ENCODE measurements around the gene GALNT13.

GALNT13 gene

DNA sequence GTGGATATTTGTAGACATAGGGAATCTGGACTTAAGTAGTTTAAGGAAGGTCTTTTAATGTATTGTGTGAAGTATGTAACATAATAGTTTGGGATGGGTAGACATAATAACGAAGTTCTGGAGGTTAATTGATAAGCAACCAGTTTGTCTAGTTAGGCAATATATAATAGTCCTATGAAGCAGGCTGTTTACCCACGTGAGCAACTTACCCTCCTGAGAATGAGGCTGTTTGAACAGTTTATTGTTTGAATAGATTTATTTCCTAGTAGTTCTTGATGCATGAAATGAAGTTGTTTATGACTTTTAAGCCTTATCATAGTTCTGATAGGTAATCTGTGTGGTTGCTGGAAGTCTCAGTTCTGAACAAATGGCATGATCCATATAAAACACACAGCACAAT is 361.5 kb downstream of the GALNT13 start:
- Histone ChIP-seq H3K4me1 (no peaks in the 10 kb centered on the region), H3K36me3 (no peaks in the 10 kb centered on the region), H3K9me3 (no peaks in the 10 kb centered on the region), H3K4me3 (ENCODE audit: low read depth, low read length) (no peak overlapping the region), H3K27me3 (no peaks in the 10 kb centered on the region)
- DNase-seq, result no peak
- TF ChIP-seq, protein P1, sequence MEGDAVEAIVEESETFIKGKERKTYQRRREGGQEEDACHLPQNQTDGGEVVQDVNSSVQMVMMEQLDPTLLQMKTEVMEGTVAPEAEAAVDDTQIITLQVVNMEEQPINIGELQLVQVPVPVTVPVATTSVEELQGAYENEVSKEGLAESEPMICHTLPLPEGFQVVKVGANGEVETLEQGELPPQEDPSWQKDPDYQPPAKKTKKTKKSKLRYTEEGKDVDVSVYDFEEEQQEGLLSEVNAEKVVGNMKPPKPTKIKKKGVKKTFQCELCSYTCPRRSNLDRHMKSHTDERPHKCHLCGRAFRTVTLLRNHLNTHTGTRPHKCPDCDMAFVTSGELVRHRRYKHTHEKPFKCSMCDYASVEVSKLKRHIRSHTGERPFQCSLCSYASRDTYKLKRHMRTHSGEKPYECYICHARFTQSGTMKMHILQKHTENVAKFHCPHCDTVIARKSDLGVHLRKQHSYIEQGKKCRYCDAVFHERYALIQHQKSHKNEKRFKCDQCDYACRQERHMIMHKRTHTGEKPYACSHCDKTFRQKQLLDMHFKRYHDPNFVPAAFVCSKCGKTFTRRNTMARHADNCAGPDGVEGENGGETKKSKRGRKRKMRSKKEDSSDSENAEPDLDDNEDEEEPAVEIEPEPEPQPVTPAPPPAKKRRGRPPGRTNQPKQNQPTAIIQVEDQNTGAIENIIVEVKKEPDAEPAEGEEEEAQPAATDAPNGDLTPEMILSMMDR (IDR thresholded peaks at IDR 0.05; ENCODE audit: low read depth, low read length), result no peak

DNA sequence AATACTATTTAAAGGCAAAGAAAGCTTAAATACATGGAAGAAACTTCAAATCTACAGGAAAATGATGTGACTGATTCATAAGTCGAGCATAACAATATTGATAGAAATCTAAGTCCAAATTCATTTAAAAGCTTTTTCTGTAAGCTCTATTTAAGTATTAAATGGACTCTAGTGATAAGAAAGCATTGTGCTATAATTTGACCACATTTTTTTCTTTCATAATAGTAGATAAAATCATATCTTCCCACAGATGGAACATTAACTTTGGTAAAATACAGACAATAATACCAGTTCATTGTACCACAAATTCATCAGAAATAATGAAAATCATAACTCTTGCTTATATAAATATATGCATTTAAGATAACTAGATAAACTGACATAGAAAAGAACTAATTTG is 366.5 kb downstream of the GALNT13 start:
- Histone ChIP-seq H3K36me3 (no peaks in the 10 kb centered on the region), H3K4me1 (no peaks in the 10 kb centered on the region), H3K4me3 (ENCODE audit: low read depth, low read length) (no peak overlapping the region), H3K9me3 (no peaks in the 10 kb centered on the region), H3K27me3 (no peaks in the 10 kb centered on the region)
- TF ChIP-seq, protein P1 (IDR thresholded peaks at IDR 0.05; ENCODE audit: low read depth, low read length), result no peak
- DNase-seq, result no peak

DNA sequence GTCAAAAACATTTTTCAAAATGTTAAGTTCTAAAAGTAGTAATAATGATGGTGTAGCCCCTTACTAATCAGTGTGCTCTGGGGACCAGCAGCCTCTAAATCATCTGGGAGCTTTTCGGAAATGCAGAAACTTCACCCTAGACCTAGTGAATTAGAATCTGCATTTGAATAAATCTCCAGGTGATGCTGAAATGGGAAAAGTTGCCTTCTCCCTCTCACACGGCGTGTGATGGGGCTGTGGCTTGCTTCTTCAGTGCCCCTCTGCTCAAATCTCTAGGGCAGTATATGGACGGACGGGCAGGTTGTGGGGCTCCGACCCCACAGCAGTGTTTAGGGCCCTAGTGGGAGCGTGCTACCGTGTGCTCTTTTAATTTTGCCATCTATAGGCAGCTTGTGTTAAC is 368.6 kb downstream of the GALNT13 start:
- Histone ChIP-seq H3K36me3 (no peaks in the 10 kb centered on the region), H3K4me3 (ENCODE audit: low read depth, low read length) (no peak overlapping the region), H3K9me3 (no peaks in the 10 kb centered on the region), H3K4me1 (no peaks in the 10 kb centered on the region), H3K27me3 (no peaks in the 10 kb centered on the region)
- TF ChIP-seq, protein P1 (IDR thresholded peaks at IDR 0.05; ENCODE audit: low read depth, low read length), result no peak
- no peak for DNase-seq

DNA sequence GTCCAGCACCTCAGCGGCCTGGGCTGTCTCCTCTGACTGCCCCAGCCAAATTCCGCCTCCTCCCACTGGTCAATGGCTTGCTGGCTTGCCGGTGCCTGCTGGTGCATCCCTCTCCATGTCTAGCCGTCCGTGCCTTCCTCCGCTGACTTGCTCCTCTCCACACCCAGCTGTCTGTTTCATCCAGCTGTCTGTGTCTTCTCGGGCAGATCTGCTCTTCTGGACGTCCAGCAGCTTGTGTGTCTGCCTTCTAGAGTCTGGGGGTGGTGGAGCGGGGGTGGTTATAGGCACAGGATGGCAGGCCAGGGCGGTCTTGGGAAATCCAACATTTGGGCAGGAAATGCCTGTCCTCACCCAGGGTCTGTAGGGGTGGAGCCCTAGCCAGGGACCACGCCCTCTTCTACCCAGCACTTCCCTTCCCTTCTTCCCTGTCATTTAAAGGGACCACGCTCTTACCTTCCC is 369.2 kb downstream of the GALNT13 start:
- TF ChIP-seq, protein P1 (IDR thresholded peaks at IDR 0.05; ENCODE audit: low read depth, low read length), result no peak
- no peaks in the 10 kb centered on the region for H3K4me1 ChIP-seq
- no peaks in the 10 kb centered on the region for H3K36me3 ChIP-seq
- no peak overlapping the region for H3K4me3 ChIP-seq (ENCODE audit: low read depth, low read length)
- H3K27me3 ChIP-seq, result no peaks in the 10 kb centered on the region
- no peak for DNase-seq
- H3K9me3 ChIP-seq, result no peaks in the 10 kb centered on the region

DNA sequence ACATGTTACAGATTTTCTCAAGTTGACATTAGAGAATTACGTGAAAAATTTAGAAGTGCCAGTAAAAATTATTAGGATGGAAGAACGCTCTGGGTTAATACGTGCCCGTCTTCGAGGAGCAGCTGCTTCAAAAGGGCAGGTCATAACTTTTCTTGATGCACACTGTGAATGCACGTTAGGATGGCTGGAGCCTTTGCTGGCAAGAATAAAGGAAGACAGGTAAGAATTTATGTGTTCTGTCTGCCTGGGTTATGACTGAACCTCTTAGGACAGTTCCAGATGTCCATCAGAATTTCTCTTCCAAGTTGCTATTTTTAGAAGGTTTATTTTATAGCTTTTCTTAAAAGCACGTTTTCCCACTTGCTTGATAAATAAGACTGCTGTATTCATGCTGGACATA is 371.0 kb downstream of the GALNT13 start:
- H3K4me1 ChIP-seq, result no peaks in the 10 kb centered on the region
- no peaks in the 10 kb centered on the region for H3K9me3 ChIP-seq
- no peak overlapping the region for H3K4me3 ChIP-seq (ENCODE audit: low read depth, low read length)

DNA sequence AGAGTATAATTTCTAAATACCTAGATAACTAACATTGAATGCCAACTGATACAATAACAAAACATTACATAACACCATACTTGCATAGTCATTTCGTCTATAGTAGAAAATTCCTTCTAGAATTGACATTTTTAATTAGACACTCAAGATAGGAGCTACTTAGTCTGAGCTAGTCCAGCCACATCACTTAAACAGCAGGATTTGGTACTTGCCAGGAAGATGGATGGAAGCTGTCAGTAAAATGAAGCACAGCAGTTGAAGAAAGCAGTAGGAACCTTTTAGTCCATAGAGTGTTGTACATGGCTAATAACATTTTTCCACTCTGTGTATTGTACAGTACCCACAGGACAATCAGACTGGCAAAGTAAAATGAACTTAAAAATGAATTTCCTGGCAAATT is 372.0 kb downstream of the GALNT13 start:
- Histone ChIP-seq H3K4me1 (no peaks in the 10 kb centered on the region), H3K36me3 (no peaks in the 10 kb centered on the region), H3K4me3 (ENCODE audit: low read depth, low read length) (no peak overlapping the region), H3K27me3 (no peaks in the 10 kb centered on the region), H3K9me3 (no peaks in the 10 kb centered on the region)
- TF ChIP-seq, protein P1 (IDR thresholded peaks at IDR 0.05; ENCODE audit: low read depth, low read length), result no peak
- DNase-seq, result no peak

More for the DNA sequence above, 371.0 kb downstream of the GALNT13 start:
- no peak for DNase-seq
- no peaks in the 10 kb centered on the region for H3K36me3 ChIP-seq
- no peaks in the 10 kb centered on the region for H3K27me3 ChIP-seq
- TF ChIP-seq, protein P1 (IDR thresholded peaks at IDR 0.05; ENCODE audit: low read depth, low read length), result no peak

All from BE2C (cell line).